DMS53 (cell line): ENCODE data around the gene CNOT10.
"Not testable (repeated sequence)": the region's sequence is repeated elsewhere in the genome, so short reads cannot be mapped to it uniquely, and the experiment has no call there.

Experiments
- DNase-seq: peaks from one replicate; lab custom pipeline; 2025; lab: John Stamatoyannopoulos, UW

The CNOT10 gene

DNA sequence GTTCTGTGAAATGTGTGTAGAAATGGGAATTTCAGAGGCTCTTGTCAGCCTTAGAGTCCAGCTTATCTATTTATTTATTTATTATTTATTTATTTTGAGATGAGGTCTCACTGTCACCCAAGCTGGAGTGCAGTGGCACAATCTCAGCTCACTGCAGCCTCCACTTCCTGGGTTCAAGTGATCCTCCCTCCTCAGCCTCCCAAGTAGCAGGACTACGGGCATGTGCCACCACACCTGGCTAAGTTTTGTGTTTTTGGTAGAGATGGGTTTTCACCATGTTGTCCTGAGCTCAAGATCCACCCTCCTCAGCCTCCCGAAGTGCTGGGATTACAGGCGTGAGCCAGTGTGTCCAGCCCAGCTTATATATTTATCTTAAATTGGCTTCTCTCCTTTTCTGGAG is 11.5 kb downstream of the CNOT10 start:
- DNase-seq: no peak

DNA sequence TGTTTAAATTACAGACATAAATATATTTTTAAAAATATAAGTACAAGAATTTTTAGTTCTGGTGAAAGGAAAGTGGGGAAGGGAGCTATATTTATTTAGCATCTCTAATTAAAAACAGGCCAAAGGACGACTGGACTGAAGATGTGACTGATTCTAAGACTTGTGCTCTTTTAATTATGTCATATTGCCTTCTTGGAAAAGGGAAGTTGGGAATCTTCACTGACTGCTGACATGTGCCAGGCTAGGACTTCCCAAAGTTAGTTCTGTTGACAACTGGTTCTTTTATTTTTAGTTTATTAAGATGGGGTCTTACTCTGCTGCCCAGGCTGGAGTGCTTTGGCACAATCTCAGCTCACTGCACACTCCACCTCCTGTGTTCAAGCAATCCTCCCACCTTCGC is 13.5 kb downstream of the CNOT10 start:
- no peak for DNase-seq

DNA sequence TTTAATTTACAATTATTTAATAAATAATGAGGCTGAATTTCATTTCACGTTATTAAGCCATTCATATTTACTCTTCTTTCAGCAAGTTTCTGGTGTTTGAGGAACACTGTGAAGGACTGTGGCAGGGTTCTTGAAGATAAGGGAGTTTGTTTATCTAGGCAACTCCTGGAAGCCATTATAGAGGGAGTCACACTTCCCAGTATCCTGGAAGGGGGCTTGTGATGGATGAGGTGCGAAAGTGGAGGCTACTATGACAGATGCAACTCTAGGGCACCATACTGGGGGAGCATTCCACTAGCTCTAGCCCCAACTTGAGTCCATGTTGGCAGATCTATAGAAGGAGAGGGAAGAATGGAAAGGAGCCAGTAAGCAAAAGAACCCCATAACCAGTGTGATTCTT is 14.4 kb downstream of the CNOT10 start:
- no peak for DNase-seq

DNA sequence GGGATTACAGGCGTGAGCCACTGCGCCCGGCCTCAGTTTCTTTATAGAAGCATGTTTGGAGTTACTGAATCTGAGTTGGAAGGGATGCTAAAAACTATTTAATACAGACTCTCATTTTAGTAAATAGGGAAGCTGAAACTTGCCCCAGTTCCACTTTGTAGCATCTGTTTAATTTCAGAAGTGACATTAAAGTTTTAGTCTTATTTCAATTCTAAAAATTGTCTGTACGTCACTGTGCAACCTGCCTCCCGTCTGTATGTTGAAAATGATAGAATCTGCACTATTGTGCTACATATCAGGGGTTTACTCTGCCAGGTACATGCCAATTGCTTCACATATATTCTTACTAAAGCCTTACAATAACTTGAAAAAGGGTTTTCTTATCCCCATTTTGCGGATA is 15.3 kb downstream of the CNOT10 start:
- DNase-seq: no peak

DNA sequence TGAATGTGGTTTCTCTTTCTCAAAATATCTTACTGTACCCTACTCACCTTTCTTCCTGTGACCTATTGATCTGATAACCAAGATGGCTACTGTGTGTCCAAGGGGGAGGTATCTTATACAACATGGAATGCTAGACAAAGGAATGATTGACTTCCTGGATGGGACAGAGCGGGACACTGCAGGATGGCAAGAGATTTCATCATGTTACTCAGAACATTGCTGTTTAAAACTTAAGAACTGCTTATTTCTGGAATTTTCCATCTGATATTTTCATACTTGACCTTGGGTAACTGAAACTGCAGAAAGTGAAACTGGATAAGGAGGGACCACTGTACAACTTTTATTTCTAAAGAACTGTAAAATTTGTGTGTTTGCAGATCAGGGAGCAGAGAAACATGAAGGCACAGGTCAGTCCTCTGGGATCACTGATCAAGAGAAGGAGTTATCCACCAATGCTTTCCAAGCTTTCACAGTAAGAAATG is 18.5 kb downstream of the CNOT10 start:
- no peak for DNase-seq

DNA sequence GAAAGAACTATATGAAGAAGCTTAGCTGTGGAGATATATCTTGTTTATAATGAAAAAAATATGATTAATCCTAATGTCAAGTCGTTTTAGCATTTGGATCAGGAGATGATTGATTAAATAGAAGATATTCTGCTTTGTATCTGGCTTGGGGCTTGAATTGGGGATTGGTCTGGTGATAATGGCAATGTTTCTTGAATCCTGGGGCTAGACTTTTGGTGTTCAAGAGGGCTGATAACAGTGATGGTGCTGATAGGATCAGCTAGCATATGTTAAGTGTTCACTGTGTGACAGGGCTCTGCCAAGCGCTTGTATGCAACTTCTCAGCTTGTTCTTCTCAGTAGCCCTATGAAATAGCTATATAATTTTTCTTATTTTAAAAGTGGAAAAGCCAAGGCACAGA is 20.2 kb downstream of the CNOT10 start:
- DNase-seq: no peak

DNA sequence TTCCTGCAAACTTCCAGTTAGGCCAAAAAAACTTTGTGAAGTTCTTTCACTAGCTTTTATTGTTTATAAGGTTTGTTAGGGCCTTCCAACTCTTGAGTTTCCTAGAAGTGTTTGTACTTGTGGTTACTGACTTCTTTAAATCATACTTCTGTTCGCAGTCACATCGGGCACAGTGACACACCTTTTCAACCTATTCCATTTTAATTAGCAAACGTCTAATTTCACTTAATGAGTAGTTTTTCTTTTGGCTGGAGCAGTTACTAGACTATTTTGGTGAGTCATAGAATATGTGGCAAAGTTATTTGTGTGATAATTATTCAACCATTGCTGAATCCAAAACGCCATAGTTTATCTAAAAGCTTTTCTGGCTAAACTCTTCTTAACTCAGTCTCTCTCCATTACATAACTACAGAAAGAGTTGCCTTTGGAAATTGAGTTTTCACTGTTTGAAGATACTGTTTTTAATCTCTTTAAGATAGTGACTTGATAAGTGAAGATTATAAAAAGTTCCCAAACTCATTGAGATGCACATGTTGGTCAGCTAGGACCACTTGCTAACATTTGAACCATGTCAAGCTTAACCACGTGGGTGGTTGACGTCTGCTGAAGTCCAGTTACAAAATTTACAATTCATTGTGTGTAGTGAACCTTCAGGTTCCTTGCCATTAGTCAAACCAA is 21.5 kb downstream of the CNOT10 start:
- no peak for DNase-seq

DNA sequence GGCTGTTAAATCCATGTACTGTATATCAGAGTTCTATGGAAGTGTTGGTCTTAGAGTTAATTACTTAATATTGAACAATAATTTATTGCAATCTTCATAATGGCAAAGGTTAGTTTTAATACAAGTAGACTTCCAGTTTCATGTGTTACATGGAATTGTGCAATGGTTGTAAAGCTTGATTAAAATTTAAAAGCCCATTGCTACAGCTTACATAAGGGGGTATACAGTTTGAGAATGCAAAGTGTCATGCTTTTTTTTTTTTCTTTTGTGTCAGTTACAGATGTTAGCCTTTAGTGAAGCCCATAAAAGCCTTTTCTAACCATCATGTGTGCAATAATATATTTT is 22.0 kb downstream of the CNOT10 start:
- DNase-seq: no peak

DNA sequence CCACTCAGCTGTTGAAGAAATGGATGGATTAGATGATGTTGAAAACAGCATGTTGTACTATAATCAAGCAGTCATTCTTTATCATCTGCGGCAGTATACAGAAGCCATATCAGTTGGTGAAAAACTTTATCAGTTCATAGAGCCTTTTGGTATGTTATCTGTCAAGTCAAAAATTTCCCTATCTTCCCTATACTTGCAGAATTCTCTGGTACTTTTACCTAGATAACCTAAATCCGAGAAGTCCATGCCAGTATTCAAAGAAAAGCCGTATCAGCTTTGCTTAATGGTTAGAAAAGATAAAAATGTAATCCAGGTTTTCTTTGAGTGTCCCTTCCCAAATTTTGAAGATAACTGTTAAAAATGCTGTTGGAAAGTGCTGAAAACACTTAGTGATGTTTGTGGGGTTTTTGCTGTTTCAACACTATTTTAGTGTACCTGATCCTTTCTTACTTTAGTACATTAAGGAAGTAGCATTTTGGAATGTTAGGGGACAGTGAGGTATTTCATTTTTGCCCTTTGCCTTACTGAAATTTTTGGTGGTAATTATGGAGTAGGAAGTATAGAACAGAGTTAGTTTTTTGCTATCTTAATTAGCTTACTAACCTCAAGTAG is 23.8 kb downstream of the CNOT10 start:
- DNase-seq: no peak

DNA sequence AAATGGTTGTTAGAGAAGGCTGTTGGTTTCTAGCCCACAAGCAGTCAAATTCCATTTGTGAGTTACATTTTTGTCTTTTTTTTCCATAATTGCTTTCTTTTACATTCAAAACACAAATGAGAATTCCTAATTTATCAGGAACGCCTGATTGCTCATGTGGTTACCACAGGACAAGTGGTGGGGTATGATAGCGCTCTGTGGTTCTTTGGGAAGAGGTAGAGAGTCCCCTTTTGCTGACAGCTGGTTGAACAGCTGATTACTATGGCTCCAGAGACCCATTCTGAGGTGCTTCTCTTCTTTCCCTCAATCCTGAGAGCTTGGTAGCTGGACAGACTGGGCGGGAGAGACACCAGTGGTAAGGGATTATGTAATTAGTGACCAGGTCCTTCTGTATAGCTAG is 24.4 kb downstream of the CNOT10 start:
- DNase-seq: no peak

DNA sequence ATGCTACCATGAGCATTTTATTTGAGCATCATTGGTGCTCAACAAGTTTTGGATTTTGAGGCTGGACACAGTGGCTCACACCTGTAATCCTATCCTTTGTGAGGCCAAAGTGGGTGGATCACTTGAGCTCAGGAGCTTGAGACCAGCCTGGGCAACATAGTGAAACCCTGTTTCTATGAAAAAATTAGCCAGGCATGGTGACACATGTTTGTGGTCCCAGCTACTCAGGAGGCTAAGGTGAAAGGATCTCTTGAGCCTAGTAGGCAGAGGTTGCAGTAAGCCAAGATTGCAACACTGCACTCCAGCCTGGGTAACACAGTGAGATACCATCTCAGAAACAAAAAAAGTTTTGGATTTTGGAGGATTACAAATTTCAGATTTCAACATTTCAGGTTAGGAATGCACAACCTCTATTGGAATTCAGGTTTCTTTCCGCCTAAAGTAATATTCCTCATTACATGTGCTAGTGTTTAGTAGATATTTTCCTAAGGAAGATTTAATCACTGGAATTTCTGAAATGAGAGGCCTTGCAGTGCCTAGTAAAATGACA is 27.6 kb downstream of the CNOT10 start:
- no peak for DNase-seq

DNA sequence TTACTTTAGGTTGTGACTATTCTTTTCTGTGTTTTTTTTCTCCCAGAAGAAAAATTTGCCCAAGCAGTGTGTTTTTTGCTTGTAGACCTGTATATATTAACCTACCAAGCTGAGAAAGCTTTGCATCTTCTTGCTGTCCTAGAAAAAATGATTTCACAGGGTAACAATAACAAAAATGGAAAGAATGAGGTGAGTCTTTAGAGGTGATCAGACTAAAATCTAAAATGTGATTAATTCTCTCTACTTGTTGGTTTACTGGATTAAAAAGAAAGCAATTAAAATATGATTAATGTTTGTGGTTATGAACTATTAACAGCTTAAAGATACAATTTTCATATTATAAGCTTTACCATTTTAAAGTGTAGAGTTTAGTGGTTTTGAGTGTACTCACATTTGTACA is 28.2 kb downstream of the CNOT10 start:
- no peak for DNase-seq

DNA sequence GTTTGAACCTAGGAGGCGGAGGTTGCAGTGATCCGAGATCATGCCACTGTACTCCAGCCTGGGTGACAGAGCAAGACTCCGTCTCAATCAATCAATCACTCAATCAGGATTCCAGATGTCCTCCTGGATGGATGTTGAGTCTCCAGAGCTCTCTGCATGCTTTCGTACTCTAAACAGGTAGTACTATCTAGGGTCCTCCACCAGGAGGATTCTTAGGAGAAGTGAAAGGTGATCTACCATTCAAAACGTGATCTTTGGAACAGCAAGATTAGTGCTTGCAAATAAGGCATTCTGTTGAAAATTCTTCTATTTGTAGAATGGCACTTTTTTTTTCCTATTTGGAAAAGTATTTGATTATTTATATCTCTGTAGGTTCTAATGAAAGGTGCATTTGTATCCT is 34.3 kb downstream of the CNOT10 start:
- no peak for DNase-seq

DNA sequence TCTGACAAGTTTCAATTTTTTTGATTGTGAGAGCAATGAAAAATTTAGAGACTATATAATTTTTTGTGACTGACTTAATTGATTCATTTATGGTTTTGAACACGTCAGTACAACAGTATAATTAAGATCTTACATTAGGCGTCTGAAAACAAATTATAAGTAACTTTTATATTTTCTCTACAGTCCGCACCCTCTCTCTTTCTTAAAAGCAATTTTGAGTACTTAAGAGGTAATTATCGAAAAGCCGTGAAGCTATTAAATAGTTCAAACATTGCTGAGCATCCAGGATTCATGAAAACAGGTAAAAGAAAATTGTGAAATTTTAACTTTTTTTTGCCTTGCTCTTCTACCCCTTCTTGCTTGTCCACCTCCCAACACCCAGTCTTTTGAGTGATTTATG is 34.9 kb downstream of the CNOT10 start:
- no peak for DNase-seq

DNA sequence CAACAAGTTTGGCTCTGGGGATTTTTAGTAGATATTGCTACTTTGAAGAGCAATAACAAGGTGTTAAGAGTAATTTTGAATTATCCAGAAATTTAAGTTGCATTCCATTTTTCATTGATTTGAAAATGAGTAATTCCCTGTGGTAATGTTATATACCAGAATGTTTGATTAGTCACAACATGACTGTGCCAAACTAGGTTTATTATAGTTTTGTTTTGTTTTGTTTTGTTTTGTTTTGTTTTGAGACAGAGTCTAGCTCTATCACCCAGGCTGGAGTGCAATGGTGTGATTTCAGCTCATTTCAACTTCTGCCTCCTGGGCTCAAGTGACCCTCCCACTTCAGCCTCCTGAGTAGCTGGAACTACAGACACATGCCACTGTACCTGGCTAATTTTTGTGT is 40.7 kb downstream of the CNOT10 start:
- no peak for DNase-seq

DNA sequence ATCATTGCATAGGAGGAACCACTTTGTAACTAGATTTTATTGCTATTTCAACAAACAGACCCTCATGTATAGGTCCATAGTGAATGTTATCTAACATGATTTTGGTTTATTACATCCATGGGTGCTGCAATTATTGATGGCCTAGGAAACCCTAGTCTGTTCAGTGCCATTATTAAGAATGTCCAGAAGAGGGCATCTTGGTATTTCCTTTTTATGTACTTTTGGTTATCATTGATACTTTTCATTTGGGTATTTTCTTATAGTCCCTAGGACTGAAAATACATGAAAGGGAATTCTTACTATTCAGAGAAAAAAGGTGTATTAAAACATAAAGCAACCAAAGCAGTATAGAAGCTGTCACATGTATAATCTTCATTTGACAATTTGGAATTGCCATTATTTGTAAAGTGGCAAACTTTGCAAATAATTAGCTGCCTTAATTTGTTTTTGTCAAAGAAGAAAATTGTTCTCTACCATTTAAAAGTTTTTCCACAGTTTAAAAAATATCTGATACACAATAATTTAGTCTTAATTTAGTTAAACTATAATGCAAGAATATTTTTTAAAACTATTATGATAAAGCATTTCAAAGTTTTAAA is 48.7 kb downstream of the CNOT10 start:
- peak; percentile 31 for DNase-seq

DNA sequence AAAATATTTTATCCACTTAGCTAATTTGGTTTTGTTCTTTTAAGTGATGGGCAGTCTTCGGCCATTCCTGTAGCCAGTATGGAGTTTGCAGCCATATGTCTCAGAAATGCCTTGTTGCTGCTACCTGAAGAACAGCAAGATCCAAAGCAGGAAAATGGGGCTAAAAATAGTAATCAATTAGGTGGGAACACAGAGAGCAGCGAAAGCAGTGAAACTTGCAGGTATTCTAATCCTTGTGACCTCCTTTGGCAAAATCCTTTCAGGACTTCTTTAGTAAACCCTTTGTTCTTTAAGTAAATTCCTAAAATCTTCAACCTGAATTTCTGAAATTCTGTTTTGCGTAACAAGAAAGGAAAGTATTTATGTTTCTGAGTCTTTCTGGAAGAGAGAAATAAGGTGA is 49.8 kb downstream of the CNOT10 start:
- no peak for DNase-seq

DNA sequence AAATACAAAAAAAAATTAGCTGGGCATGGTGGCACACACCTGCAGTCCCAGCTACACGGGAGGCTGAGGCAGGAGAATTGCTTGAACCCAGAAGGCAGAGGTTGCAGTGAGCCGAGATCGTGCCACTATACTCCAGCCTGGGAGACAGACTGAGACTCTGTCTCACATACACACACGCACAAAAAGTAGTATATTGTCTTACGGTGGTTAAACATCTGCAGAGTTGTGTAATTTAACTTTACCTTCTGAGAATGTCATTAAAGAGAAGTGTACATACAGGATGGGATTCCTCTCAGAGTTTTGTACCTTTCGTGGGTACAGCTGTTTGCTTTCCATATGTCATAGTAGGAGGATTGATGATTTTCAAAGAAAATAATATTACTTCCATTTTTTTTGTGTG is 58.5 kb downstream of the CNOT10 start:
- not testable (repeated sequence) for DNase-seq

DNA sequence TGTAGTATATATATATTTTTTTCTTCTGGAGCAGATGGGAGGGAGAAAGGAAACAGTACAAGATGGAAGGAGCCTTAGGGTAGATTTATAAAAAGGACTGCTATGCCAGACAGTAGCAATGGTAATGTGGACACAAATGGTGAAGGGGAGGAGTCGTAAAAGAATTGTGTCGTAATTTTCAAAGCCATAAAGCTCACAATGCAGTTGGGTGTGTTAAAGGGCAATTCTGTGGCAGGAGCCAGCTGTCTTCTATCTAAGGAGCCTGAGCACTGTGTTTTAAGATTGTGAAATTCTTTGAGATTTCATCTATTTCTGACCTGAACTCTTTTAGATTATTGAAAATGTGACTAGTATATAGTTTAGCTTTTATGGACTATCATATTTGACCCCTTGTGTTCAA is 58.9 kb downstream of the CNOT10 start:
- DNase-seq: no peak

DNA sequence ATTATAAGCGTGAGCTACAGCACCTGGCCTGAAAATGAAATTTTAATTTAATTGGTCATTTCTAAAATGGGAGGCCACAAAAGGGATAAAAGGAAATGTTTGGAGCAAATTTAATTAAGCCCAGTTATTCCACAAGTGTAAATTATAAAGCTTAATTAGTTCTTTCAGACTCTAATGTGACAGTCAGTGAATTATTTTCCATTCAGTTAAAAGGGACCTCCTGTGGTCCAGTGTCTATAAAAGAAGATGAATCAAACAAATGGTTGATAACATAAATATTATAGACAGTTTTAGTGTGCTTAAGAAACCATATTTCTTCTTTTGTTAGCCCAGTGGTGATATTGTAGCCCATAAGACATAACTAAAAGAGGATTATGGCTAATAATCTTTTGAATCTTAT is 66.4 kb downstream of the CNOT10 start:
- no peak for DNase-seq

DNA sequence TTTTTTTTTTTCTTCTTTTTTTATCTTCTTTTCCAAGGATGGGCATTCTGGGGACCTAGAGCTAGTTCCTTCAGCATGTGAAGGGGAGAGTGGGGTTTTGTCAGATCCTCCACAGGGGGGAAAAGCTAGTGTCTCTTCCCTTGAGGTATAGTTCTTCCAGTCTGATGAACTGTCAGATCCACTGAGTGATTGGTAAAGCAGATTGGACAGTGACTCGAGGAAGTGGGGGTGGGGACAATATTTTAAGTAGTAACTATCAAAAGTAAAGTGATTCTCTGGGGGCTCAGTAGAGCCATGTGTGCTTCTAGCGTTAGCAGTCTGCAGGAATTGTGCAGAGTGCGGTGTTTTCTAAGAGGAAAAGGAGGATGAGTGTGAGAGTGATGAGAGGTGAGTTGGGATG is 70.8 kb downstream of the CNOT10 start:
- no peak for DNase-seq

DNA sequence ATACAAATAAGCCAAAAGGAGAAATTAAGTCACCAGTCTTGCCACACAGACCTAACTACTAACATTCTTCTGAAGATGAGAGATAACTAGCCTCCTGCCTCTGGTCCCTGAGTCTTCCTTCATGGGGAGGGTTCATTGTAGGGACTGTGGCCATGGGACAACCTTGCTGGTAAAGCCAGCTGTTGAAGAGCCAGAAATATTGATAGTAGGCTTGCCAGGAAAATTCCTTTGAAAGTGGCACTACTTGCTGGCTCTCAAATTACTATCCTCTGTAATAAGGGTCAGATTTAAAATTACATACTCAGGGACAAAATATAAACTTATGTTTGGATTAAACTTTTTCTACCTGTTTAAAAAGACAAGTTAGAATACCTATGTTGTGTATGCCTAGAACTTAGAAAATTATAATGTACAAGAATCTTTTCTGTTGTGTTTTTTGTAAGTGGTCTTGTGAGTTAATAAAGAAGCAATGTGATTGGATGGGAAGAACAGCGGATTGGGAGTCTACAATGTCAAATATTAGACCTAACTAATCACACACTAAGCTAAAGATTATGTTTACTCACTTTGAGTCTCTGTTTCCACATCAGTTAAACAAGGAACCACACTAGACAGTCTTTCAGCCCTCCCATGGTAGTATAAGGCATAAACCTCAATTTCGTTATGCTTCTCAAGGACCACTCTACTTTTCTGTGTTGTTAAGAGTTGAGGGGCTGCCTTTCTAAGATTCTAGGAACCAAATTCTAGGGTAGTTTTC is 72.8 kb downstream of the CNOT10 start:
- no peak for DNase-seq

DNA sequence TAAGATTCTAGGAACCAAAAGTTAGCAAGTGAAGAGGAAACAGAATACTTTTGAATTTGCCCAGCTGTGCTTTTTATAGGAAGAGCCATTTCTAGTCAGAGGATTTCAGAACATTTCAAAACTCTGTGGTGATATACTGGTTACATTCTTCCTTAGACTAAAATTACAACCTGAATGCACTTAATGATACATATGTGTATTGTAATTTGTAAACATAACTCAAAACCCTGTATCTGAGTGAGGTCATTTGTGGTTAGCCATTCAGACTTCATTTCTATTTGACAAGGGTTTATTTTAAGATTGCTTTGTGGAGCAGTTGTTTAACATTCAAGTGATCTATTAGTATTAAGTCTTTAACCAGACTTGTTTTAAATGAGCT is 73.4 kb downstream of the CNOT10 start:
- no peak for DNase-seq
